ENCODE data around the gene UPK1B.

- TF ChIP-seq, protein P1, sequence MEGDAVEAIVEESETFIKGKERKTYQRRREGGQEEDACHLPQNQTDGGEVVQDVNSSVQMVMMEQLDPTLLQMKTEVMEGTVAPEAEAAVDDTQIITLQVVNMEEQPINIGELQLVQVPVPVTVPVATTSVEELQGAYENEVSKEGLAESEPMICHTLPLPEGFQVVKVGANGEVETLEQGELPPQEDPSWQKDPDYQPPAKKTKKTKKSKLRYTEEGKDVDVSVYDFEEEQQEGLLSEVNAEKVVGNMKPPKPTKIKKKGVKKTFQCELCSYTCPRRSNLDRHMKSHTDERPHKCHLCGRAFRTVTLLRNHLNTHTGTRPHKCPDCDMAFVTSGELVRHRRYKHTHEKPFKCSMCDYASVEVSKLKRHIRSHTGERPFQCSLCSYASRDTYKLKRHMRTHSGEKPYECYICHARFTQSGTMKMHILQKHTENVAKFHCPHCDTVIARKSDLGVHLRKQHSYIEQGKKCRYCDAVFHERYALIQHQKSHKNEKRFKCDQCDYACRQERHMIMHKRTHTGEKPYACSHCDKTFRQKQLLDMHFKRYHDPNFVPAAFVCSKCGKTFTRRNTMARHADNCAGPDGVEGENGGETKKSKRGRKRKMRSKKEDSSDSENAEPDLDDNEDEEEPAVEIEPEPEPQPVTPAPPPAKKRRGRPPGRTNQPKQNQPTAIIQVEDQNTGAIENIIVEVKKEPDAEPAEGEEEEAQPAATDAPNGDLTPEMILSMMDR (IDR thresholded peaks at IDR 0.05) = no peak
- TF ChIP-seq POLR2A (IDR thresholded peaks at IDR 0.05) = no peak
These were observed 55.2 kb downstream of the UPK1B start for GRCh38 chr3:119228373-119229145.

All from body of pancreas (tissue), 4 donors.